8988T (cell line): ENCODE results near the gene ADAMTS17.

Experiments used
- DNase-seq: peaks from one replicate; pipeline ENCODE4 v3.0.0; 2011

ADAMTS17 gene

GRCh38 chr15:100002787-100003536 is 338.8 kb downstream of the ADAMTS17 start:
- no peak for DNase-seq

- no peak for DNase-seq
These were observed 339.6 kb downstream of the ADAMTS17 start for GRCh38 chr15:100002086-100002620.

GRCh38 chr15:100001405-100001804 is 340.4 kb downstream of the ADAMTS17 start:
- DNase-seq: no peak

GRCh38 chr15:99999282-100000070 is 342.3 kb downstream of the ADAMTS17 start:
- no peak for DNase-seq

GRCh38 chr15:99998661-99999101 is 343.1 kb downstream of the ADAMTS17 start:
- no peak for DNase-seq

- DNase-seq: no peak
These were observed 344.6 kb downstream of the ADAMTS17 start for GRCh38 chr15:99997112-99997651.

- DNase-seq: no peak
These were observed 345.1 kb downstream of the ADAMTS17 start for GRCh38 chr15:99996660-99997059.

- DNase-seq: no peak
These were observed 346.2 kb downstream of the ADAMTS17 start for GRCh38 chr15:99995543-99995942.

GRCh38 chr15:99994849-99995248 is 346.9 kb downstream of the ADAMTS17 start:
- DNase-seq: no peak

GRCh38 chr15:99993681-99994131 is 348.1 kb downstream of the ADAMTS17 start:
- DNase-seq: no peak

- DNase-seq: no peak
These were observed 348.5 kb downstream of the ADAMTS17 start for GRCh38 chr15:99993262-99993661.

GRCh38 chr15:99992611-99993231 is 349.1 kb downstream of the ADAMTS17 start:
- DNase-seq: no peak

GRCh38 chr15:99989095-99989494 is 352.7 kb downstream of the ADAMTS17 start:
- no peak for DNase-seq

GRCh38 chr15:99987701-99988100 is 354.1 kb downstream of the ADAMTS17 start:
- DNase-seq: no peak

- no peak for DNase-seq
These were observed 354.7 kb downstream of the ADAMTS17 start for GRCh38 chr15:99987119-99987506.

GRCh38 chr15:99986297-99987118 is 355.3 kb downstream of the ADAMTS17 start:
- DNase-seq: no peak

GRCh38 chr15:99985878-99986277 is 355.9 kb downstream of the ADAMTS17 start:
- DNase-seq: no peak

GRCh38 chr15:99984491-99985243 is 357.1 kb downstream of the ADAMTS17 start:
- no peak for DNase-seq

- DNase-seq: no peak
These were observed 357.9 kb downstream of the ADAMTS17 start for GRCh38 chr15:99983886-99984286.

GRCh38 chr15:99983171-99983885 is 358.4 kb downstream of the ADAMTS17 start:
- no peak for DNase-seq

GRCh38 chr15:99982662-99983061 is 359.1 kb downstream of the ADAMTS17 start:
- DNase-seq: no peak
